ENCODE measurements around the gene PAQR4. TPM values are rescaled to one million over a fixed set of nuclear protein-coding genes. Genes with fewer than 3 reads are reported as not detected.

PAQR4 gene
- total and polyA plus RNA-seq, 12 donors = 3.7 to 17.9 (median 7.1) TPM

- no peak for DNase-seq
- intact Hi-C loops (cut with DNase I) = loop anchor here in 1 of 10 donors (2.0 kb wide), 1 partner anchor 18 kb away; the partner anchor contains the start of gene PKMYT1
- Histone ChIP-seq H3K4me1 (peaks cover 16 to 50% (median 38%) of the 10 kb centered on the region in 9 donors), H3K9me3 (no peaks in the 10 kb centered on the region), H3K4me3 (peak overlapping the region in 8 of 10 donors; percentile 8 to 42 (median 41)), H3K36me3 (no peaks in the 10 kb centered on the region), H3K27ac (no peak overlapping the region), H3K27me3 (peaks cover 60 to 99% (median 97%) of the 10 kb centered on the region in 7 donors)
- 1% methylated on average over 32 to 40 of the region's 40 CpGs for WGBS, 2 donors
- peak in 1 of 8 donors; percentile 20 for ATAC-seq
- TF ChIP-seq CTCF (IDR thresholded peaks at IDR 0.05) = no peak
Observed at GRCh38 chr16:2963074-2963722, 6.0 kb upstream of the PAQR4 start.

GRCh38 chr16:2963723-2964474 lies 5.2 kb upstream of the PAQR4 start, which contains the start of gene KREMEN2:
Gene KREMEN2 (plus strand): TSS chr16:2964275. CDS start chr16:2964521, 246 bp downstream.
- H3K27ac ChIP-seq = no peak within 1 kb of the TSS
- no peaks in the 10 kb centered on the region for H3K36me3 ChIP-seq
- H3K4me3 ChIP-seq = peak within 1 kb of the TSS in 9 of 10 donors; percentile 8 to 42 (median 41)
- TF ChIP-seq CTCF (IDR thresholded peaks at IDR 0.05) = no peak
- no peaks in the 10 kb centered on the region for H3K9me3 ChIP-seq
- ATAC-seq = no peak
- intact Hi-C loops (cut with DNase I) = loop anchor here in 1 of 10 donors (2.0 kb wide), 1 partner anchor 17 kb away; the partner anchor contains the start of gene PKMYT1
- no peak for DNase-seq
- 0 to 1% methylated on average over 59 to 60 of the region's 60 CpGs for whole genome bisulfite sequencing, 2 donors
- peaks cover 16 to 57% (median 43%) of the 10 kb centered on the region in 9 donors for H3K4me1 ChIP-seq
- H3K27me3 ChIP-seq = peaks cover 60 to 97% (median 91%) of the 10 kb centered on the region in 7 donors

GRCh38 chr16:2964475-2965336 lies 4.4 kb upstream of the PAQR4 start:
- 0 to 2% methylated on average over 57 to 68 of the region's 68 CpGs for WGBS, 2 donors
- Histone ChIP-seq H3K27me3 (peaks cover 60 to 91% (median 84%) of the 10 kb centered on the region in 7 donors), H3K36me3 (no peaks in the 10 kb centered on the region), H3K4me3 (peak overlapping the region in 8 of 10 donors; percentile 8 to 42 (median 41)), H3K4me1 (peaks cover 16 to 59% (median 45%) of the 10 kb centered on the region in 9 donors), H3K9me3 (no peaks in the 10 kb centered on the region), H3K27ac (no peak overlapping the region)
- TF ChIP-seq CTCF (IDR thresholded peaks at IDR 0.05) = no peak
- DNase-seq (no peak), ATAC-seq (no peak)
- intact Hi-C loops (cut with DNase I) = no loop called here
